NCI-H2029 treated with DMSO at 0.1 percent for 48 hours (cell line): ENCODE results near the gene KDM4B.

Experiments used
- DNase-seq: peaks from one replicate; lab custom pipeline; 2025; lab: John Stamatoyannopoulos, UW

Gene KDM4B

DNA sequence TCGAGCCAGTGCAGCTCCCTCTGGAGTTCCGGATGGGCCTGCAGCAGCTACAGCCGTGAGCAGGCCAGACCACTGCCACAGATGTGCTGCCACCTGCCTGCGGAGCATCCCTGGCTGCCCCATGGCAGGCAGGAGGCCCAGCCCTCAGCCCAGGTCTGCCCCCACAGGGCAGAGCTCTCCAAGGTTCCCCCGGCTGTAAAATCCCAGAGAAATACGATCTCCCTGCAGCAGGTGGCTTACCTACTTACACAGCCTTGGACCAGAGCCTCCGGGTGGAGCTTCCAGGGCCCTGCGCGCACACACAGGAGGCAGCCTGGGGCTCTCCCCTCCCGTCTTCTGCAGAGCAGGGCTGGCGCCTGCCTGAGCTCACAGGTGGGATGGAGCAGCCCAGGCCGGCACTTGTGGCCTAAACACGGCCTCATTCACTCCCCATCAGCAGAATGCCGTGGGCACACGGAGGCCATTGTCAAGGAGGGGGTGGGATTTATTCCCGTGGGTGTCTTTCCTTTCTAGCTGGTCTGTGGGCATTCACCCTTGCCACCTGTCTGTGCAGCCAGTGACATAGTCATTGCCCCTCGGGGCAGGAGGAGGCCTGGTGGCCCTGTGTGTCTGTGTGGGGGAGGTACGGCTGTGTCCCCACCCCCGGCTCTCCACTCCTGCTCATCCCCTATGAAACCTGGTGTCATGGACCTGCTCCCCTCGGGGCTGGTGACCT lies 118.0 kb downstream of the KDM4B start:
- peak; percentile 42 for DNase-seq

DNA sequence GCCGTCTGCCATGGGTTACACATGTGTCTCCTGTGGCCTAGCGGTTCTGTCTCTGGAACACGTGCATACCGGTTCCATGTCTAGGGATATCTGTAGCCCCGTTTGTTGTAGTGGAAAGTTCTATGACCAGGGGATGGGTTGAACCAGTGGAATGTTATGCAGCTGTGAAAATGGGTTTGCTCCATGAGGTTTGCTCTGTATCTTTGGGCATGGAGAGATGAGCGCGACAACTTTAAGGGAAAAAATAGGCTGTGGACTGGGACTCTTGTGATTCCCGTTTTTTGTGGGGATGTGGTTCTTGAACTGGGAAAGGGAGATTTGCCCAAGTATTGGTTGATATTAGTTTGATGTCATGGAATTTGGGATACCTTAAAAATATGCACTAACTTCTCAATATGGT lies 120.4 kb downstream of the KDM4B start:
- DNase-seq = no peak

DNA sequence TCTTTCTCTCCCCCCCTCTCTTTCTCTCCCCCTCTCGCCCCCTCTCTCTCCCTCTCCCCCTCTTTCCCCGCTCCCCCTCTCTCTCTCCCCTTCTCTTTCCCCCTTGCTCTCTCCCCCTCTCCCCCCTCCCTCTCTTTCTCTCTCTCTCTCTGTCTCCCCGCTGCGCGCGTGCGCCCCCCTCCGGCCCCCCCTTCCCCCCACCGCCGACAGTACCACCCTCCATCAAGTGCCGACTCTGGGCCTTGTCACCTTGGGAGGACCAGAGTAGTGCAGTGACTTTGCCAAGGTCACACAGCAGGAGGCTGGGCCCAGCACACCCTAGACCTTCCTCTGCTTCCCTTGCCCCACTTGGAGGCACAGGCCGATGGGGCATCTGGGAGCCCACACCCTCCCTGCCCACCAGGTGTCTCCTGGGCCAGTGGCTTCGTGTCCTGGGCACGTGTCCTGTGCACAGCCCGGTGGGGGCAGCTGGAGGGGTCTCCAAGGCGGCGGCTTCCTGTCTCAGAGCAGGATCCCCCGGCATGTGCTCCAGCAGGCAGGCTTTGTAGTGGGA lies 121.6 kb downstream of the KDM4B start:
- no peak for DNase-seq

DNA sequence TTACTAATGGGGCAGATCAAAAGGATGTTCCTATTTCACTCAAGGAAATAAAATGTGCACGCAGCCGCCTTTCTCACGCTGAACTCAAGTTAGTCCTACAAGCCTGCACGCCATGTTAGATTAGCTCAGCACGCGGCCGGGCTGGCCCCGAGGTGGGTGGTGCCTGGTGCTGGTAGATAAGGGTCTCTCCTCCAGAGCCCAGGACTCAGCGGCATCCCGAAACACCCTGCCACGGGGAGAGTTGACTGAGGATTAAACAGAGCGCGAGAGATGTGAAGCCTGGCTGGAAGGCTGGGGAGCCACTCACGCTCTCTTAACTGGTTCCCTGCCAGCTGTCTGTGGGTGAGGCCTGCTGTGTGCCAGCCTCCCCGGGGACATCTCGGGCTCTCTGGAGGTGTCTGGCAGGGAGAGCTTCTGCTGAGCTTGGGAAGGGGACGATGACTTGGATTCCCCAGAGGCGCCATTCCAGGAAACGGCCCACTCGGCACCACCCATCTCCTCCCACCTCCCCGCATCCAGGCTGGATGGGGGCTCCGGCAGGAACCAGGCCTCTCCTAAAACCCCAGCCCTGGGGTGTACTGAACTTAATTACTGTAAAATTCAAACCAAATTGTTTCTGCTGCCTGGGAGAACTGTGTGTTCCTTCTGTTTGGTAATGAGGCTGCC lies 122.2 kb downstream of the KDM4B start:
- no peak for DNase-seq

DNA sequence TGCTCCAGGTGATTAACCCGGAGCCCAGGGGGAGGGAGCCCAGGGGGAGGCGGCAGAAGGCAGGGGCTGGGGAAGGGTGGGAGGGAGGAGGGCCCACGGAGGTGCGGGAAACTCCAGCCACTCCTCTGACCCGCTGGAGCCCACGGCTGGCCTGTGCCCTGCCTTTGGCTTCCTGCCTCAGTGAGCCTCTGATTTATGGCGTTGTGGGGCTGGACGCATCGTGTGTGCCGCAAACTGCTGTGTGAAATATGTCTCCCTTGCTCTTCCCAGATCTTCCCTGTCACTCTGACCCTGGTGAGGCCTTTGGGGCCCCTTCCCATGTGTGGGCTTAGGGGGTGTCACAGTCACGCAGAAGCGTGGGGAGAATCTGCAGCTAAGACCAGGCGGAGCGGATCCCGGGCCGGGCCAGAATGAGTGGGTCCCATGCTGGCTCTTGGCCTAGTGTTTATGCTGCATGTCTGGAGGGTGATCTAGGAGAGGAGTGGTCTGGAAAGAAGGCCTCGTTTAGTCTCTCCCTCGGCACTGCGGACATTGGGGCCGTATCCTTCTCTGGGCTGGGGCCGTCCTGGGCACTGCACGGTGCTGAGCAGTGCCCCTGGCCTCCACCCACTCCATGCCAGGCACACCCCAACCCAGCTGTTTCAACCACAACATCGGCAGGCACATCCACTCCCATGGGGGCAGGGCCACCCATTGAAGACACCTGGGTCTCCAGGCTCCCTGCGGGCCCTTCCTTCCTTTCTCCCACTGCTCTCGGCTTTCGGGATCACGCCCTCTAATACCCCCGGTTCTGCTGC lies 123.0 kb downstream of the KDM4B start:
- no peak for DNase-seq

DNA sequence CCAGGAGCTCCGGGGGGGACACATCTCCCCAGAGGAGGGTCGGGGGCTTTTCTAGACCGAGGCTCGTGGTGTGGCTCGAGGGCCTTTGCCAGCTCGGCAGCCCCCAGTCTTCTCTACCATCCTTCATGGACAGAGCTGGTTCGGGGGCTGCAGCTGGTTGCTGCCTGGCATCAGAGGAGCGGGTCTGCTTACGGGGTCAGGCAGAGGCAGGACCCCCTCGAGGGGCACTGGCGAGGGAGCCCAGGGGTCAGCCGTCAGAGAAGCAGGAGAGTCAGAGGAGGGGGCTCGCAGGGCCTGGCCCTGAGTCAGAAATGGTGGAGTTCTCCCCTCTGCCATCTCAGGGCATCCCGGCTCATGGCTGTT lies 123.5 kb downstream of the KDM4B start:
- no peak for DNase-seq

DNA sequence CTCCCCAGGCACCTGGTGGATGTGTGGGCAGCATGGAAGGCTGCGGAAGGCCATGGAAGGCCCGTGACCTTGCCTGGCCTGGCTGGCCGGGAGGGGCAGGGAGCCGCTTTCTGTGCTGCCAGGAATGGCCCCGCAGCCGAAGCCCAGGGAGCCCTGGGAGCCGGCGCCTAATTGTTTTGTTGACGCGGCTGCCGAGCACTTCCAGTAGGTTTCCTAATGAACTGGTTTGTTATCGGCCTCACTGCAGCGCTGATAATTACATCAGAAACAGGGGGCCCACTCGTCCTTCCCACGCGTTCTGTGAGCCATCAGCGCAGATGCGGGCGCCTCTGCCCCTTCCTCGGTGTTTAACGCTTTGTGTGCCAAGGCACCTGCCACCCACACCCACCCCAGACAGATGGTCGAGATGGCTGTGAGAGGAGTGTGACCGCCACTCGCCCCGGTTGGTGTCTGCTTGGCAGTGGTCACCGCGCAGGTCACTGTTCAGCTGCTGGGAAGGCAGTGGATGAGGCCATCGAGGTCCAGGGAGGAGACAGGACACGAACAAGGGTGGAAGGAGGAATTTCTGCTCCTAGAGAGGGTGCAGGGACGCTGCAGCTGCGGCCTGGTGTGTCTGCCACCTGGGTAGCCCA lies 124.5 kb downstream of the KDM4B start:
- no peak for DNase-seq

DNA sequence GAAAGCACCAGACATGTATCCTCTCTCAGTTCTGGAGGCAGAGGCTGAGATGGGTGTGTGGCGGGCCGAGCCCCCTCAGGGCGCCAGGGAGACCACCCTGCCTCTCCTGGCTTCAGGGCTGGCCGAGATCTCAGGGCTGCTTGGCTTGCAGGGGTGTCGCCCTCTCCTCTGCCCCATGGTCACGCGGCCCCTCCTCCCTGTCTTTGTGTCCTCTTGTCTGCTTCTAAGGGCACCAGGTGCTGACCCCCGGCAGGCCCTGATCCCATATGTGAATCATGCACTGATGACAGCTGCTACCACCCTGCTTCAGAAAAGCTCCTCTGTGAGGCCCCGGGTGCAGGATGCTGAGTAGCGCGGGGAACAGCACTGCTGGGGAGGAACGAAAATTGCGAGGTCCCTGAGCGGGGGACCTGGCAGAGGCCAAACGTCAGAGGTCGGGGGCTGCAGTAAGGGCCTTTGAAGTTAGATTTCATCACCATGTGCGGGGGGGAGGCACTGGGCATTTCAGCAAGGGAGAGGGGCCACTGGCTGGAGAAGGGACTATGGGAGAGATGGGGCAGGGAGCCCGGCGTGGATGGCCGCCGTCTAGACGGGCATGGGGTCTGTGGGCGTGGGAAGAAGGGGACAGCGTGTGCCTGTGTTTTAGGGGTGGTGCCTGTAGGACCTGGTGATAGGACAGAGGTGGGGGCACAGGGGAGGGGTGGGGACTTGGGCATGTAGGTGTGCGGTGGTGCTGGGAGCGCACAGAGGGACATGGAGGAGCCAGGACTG lies 125.2 kb downstream of the KDM4B start:
- DNase-seq = no peak

DNA sequence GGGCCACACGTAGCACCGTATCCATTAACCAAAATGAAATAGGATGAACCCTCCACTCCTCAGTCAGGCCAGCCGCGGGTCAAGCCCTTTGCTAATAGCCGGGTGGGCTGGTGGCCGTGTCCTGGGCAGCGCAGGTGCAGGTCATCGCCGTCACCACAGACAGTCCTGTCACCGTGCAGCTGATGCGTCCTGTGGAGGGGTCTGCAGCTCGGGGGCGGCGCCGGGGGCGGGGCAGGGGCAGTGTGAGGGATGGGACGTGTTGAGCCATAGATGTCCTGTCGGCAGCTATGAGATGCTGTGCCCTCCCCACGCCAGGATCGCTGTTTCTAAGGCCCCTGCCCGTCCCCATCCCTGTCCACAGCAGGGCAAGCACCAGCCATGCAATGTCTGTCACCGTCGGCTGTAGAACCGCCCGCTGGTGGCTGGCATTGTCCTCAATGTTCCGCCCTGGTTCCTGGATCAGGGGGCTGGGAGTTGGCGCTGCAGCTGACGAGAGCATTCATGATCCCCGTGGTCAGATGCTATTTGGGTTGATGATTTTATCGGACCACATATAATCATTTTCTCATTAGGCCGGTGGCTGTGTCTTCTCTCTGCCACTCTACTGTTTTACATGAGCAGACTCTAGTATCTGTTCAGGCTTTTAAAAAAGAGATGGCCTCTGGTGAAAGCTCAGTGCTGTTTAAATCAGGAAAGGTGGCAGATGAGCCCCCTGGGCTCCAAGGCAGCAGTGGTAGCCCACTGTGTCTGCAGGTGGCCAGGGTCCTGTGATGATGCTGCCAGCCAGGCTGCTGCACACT lies 126.1 kb downstream of the KDM4B start:
- DNase-seq = no peak

DNA sequence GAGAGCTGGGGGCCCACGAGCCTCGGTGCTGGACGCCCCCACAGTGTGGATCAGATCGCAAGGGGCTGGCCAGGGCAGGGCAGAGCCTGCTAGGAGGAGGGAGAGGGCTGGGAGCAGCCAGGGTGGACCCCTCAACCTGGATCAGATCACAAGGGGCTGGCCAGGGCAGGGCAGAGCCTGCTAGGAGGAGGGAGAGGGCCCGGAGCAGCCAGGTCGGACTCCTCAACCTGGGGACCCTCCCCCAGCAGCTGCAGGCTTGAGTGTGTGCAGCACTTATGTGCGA lies 126.6 kb downstream of the KDM4B start:
- no peak for DNase-seq

DNA sequence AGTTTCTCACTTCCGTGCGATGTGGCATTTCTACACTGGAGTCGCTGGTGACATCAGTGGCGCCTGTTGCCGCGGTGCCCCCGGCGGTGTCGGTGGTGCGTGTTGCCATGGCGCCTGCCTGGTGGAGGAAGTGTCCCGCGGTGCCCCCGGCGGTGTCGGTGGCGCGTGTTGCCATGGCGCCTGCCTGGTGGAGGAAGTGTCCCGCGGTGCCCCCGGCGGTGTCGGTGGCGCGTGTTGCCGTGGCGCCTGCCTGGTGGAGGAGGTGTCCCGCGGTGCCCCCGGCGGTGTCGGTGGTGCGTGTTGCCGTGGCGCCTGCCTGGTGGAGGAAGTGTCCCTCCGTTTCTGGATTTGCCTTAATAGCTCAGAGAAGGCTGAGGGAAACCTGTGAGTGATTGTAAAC lies 127.6 kb downstream of the KDM4B start:
- no peak for DNase-seq

DNA sequence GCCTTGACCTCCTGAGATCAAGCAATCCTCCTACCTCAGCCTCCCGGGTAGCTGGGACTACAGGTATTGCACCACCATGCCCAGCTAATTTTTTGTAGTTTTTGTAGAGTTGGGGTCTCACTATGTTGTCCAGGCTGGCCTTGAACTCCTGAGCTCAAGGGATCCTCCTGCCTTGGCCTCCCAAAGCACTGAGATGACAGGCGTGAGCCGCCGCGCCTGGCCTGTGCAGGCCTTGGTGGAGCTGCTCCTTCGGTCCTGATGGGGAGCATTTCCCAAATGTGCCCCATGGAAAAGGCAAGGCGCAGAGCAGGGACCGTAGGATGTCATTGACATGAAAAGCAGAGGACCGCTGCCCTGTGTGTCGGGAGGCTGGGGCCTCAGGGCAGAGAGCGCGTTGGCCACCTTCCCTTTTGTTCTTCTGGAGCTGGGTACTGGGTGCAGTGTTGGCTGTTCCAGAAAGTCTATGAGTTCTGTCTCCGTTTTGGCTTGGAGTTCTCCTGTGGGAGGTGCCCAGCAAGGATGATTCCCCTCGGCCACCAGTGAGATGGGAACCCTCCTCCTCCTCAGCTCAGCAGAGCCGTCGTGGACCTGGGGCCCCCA lies 128.5 kb downstream of the KDM4B start:
- DNase-seq = no peak

DNA sequence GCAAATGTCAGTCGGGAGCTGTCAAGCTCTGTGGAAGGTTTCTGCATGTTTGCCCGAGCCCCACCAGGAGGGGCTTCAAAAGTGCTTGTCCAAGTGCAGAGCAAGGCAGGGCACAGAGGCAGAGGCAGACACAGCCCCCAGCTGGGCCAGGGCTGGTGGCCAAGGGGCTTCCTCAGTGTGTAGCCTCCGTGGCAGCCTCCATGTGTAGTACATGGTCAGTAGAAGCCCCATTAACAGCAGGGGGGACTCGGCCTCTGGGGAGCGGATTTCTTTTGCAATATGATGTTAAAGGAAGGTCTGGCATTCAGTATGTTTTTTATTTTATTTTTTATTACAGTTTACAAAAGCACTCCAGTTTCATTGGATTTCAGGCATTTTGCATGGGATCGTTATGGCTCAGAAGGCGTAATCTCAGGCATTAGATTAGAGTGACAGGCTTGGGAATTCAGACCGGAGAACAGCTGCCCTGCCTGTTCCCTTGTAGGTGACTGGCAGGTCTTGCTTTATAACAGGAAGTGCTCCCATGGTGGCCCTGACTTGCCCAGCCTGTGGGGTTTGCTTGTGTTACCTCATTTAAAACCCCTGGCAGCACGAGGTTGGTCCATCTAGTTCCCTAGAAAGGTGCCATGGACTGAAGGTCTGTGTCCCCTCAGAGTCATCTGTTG lies 129.2 kb downstream of the KDM4B start:
- DNase-seq = no peak

DNA sequence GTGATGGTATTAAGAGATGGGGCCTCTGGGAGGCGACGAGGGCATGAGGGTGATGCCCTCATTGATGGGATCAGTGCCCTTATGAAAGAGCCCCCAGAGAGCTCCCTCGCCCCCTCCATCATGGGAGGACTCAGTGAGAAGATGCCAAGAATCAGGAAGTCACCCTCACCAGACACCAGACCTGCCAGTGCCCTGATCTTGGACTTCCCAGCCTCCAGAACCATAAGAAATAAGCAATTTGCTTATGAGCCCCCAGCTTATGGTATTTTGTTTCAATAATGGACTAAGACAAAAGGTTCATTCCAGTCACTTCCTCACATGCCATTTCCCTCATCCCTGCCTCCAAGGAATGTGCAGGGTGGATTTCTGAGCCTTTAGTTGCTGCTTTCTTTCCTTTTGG lies 129.7 kb downstream of the KDM4B start:
- DNase-seq = no peak

DNA sequence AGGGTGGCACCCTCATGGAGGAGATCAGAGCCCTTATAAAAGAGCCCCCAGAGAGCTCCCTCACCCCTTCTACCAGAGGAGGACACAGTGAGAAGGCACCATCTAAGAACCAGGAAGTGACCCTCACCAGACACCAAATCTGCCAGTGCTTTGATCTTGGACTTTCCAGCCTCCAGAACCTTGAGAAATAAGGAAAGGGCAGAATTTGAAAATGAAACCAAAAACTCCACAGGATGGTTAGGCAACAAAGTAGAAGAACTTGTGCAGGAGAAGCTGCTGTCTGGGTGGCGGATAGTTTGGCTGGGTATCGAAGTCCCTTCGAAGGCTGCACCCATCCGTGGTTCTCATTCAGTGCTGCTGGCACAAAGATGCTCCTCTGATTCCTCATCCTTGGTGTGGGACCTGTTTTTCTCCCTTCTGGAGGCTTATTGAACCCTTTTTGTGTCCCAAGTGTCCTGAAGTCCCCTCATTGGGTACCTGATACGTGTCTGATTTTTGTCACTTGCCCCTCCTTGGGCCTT lies 130.8 kb downstream of the KDM4B start:
- DNase-seq = no peak

DNA sequence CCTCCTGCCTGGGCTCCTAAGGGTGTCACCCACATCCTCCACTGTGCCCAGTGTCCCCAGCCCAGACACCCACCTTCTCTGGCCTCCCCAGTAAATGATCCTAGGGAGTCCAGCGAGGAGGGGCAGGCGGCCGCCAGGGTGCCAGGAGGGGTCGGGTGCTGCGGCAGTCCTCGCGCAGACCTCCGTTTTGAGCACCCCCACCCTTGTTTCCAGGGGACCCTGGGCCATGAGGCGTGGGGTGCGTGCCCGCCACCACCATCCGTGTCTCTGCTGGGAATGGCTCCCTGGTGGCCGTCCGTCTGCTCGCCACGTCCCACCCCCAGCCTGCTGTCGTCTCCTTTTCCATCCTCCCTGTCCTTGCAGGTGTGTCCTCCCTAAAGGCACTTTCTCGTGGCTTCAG lies 133.0 kb downstream of the KDM4B start:
- no peak for DNase-seq

DNA sequence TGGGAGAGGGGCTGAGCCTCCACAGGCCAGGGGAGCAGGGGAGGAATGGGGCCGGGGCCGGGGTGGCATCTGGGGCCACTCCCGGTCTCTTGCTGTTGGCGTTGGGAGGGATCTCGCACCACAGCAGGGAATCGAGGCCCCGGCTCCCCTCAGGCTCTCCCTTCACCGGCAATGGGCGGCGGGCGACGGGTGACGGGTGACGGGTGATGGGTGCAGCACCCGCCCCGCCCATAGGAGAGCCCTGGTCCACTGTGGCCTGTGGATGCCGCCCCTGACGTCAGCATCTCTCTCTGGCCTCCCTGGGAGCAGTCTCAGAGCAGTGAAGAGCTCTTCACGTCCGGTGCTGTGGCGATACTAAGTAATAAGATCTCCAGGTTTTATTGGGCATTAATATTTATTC lies 133.6 kb downstream of the KDM4B start:
- DNase-seq = no peak

DNA sequence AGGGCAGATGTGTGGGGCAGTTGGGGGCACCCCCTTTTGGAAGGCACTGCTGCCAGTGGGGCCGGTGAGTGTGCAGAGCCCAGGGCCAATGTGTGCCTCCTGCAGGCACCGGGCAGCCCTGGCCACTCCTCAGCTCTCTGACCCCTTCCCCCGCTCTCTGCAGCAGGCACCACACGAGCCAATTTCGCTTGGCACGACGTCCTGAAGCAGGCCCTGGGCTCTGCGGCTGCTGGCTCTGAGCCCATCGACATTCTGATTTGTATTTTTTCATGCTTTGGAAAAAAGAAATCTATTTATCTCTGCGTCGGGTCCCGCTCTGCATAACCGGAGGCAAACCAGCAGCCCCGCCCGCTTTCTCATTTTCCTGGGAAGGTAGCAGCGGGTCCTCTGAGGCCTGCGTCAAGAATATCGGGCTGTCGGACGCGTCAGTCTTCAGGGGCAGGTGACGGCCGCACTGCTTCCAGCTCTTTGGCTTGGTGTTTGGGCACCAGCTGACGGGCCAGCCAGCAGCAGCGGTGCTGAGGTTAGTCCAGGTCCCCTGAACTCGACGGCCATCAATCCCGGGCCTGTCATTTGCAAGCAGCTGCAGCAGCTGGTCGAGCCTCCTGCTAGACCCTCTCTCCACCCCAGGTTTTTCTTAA lies 134.3 kb downstream of the KDM4B start:
- DNase-seq = peak; percentile 66

DNA sequence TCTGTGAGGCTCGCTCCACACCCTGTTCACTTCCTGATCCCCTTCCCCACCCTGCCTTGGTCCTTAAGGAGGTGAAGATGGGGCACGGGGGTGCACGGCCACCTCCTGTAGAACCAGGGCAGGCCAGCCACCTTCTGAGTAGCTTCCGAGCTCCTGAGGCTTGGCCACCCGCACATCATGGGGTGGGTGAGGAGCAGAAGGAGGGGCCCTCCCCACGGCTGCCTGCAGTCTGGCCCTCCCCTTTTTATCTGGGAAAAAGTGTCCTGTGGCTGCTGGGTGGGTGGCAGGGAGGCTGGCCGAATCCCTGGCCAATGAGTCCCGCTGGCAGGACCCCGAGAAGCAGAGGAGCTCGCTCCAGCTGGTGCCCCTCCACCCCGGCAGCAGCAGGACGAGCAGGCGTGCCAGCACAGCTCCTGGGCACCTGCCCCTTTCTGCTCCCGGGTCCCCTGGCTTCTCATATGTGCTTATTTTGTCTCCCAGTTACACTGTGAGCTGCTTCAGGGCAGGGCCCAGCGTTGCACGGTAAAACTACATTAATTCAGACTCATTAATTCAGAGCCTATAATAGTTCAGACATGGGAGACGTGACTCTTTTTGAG lies 135.0 kb downstream of the KDM4B start:
- no peak for DNase-seq
